H1 (cell line): ENCODE measurements around the gene RASAL2. TPM values are rescaled to one million over a fixed set of nuclear protein-coding genes. Genes with fewer than 3 reads are reported as not detected.

Experiments
- CTCF ChIA-PET: fragments of 300-600 bp; sonication (Branson Sonifier 250); formaldehyde crosslinking; loops from one replicate; lab custom pipeline; 2021; ENCODE audit not compliant: partially characterized antibody; lab: Charles Lee
- POLR2A ChIA-PET: fragments of 300-600 bp; sonication (Branson Sonifier 250); formaldehyde crosslinking; loops from one replicate; lab custom pipeline; 2021; ENCODE audit warnings: inconsistent platforms; ENCODE audit not compliant: partially characterized antibody; lab: Charles Lee
- DNase-seq, 2 experiments: peaks; one replicate each; pipeline versions ENCODE4 v3.0.0 to v3.0.0-alpha.2; 2010 to 2022; ENCODE audit warnings: low spot score in 2 of 2, low read depth in 1 of 2, mixed read lengths in 1 of 2
- FAIRE-seq: peaks from 2 replicates; lab custom pipeline; 2011; peaks lifted over from hg19 to GRCh38; lab: Jason Lieb, UNC
- H2AFZ ChIP-seq: 2 replicates; pipeline ENCODE4 v1.8.1; 2012; ENCODE audit warnings: low read length, inconsistent platforms
- H2AK5ac ChIP-seq: 2 replicates; pipeline ENCODE4 v1.6.1; 2013; ENCODE audit warnings: low read depth, low read length
- H2BK120ac ChIP-seq: replicated peaks from 2 replicates; pipeline ENCODE3; 2013; ENCODE audit warnings: low read depth, low read length, inconsistent platforms
- H2BK12ac ChIP-seq: 2 replicates; pipeline ENCODE4 v1.6.1; 2013; ENCODE audit warnings: low read depth, low read length
- H2BK15ac ChIP-seq: 2 replicates; pipeline ENCODE4 v1.6.1; 2013; ENCODE audit warnings: low read length
- H2BK20ac ChIP-seq: 2 replicates; pipeline ENCODE4 v1.6.1; 2013; ENCODE audit warnings: low read length
- H2BK5ac ChIP-seq: 2 replicates; pipeline ENCODE4 v1.6.1; 2013; ENCODE audit warnings: low read depth, low read length
- H3K14ac ChIP-seq: 2 replicates; pipeline ENCODE4 v1.6.1; 2013; ENCODE audit warnings: inconsistent platforms; ENCODE audit not compliant: insufficient read length
- H3K18ac ChIP-seq: 2 replicates; pipeline ENCODE4 v1.6.1; 2013; ENCODE audit warnings: low read length; ENCODE audit errors: extremely low read depth
- H3K23ac ChIP-seq: 2 replicates; pipeline ENCODE4 v1.6.1; 2013; ENCODE audit warnings: inconsistent platforms; ENCODE audit not compliant: insufficient read length
- H3K23me2 ChIP-seq: 2 replicates; pipeline ENCODE4 v1.6.1; 2013; ENCODE audit warnings: low read depth, low read length
- H3K27ac ChIP-seq: 2 replicates; pipeline ENCODE4 v1.6.1; 2011; ENCODE audit warnings: low read depth, low read length, inconsistent platforms
- H3K27me3 ChIP-seq, 4 experiments: replicated peaks in 1 of 4; 1 replicate in 1 of 4; 2 replicates in 3 of 4; pipeline versions ENCODE4 v1.6.1 to v1.8.1; 2011 to 2013; ENCODE audit warnings: low read length in 3 of 4, mild to moderate bottlenecking in 3 of 4, inconsistent platforms in 2 of 4, mixed read lengths in 2 of 4, moderate library complexity in 1 of 4; ENCODE audit not compliant: control insufficient read depth in 3 of 4, insufficient read depth in 3 of 4; ENCODE audit errors: extremely low read depth in 1 of 4
- H3K36me3 ChIP-seq, 4 experiments: 2 replicates each; pipeline versions ENCODE4 v1.6.1 to v1.8.1; 2011 to 2013; ENCODE audit warnings: mild to moderate bottlenecking in 4 of 4, low read length in 3 of 4, moderate library complexity in 2 of 4, control low read depth in 1 of 4, inconsistent platforms in 1 of 4; ENCODE audit not compliant: insufficient read depth in 4 of 4, control insufficient read depth in 2 of 4
- H3K4ac ChIP-seq: replicated peaks from 2 replicates; pipeline ENCODE3; 2013; ENCODE audit warnings: low read length, low read depth, mixed read lengths, inconsistent platforms; ENCODE audit not compliant: insufficient read length
- H3K4me1 ChIP-seq, 4 experiments: replicated peaks in 1 of 4; 1 replicate in 1 of 4; 2 replicates in 3 of 4; pipeline versions ENCODE4 v1.6.1 to v1.8.1; 2011 to 2013; ENCODE audit warnings: low read length in 3 of 4, inconsistent platforms in 2 of 4, mixed read lengths in 1 of 4; ENCODE audit not compliant: insufficient read depth in 4 of 4, control insufficient read depth in 3 of 4
- H3K4me2 ChIP-seq, 2 experiments: 2 replicates each; pipeline versions ENCODE4 v1.6.1 to v1.8.1; 2011 to 2013; ENCODE audit warnings: low read depth in 2 of 2, low read length in 2 of 2, control low read depth in 1 of 2, inconsistent platforms in 1 of 2, mild to moderate bottlenecking in 1 of 2; ENCODE audit not compliant: insufficient read depth in 1 of 2
- H3K4me3 ChIP-seq, 4 experiments: fragments of 200-600, 300-600 bp in 1 of 4; sonication (generic), shearing (Covaris generic), sonication (Bioruptor Twin) in 1 of 4; 2 replicates each; pipeline versions ENCODE4 v1.5.1 to v1.8.1; 2011 to 2016; ENCODE audit warnings: low read length in 4 of 4, low read depth in 3 of 4, control low read depth in 2 of 4, inconsistent platforms in 2 of 4, mild to moderate bottlenecking in 2 of 4, mixed read lengths in 1 of 4, moderate library complexity in 1 of 4; ENCODE audit not compliant: insufficient read depth in 2 of 4; ENCODE audit errors: extremely low read depth in 1 of 4
- H3K56ac ChIP-seq: replicated peaks from 2 replicates; pipeline ENCODE3; 2013; ENCODE audit warnings: low read depth, mild to moderate bottlenecking, mixed read lengths, low read length, inconsistent platforms; ENCODE audit not compliant: insufficient read length
- H3K79me1 ChIP-seq: 2 replicates; pipeline ENCODE4 v1.6.1; 2013; ENCODE audit warnings: low read depth, low read length, control low read depth
- H3K79me2 ChIP-seq, 2 experiments: 2 replicates each; pipeline versions ENCODE4 v1.6.1 to v1.8.1; 2012 to 2013; ENCODE audit warnings: low read length in 2 of 2, mild to moderate bottlenecking in 2 of 2, inconsistent platforms in 1 of 2; ENCODE audit not compliant: insufficient read depth in 2 of 2, control insufficient read depth in 1 of 2
- H3K9ac ChIP-seq, 4 experiments: replicated peaks in 1 of 4; 1 replicate in 1 of 4; 2 replicates in 3 of 4; pipeline versions ENCODE4 v1.6.1 to v1.8.1; 2011 to 2013; ENCODE audit warnings: low read depth in 3 of 4, low read length in 3 of 4, control low read depth in 2 of 4, mild to moderate bottlenecking in 2 of 4, moderate library complexity in 2 of 4, inconsistent platforms in 1 of 4; ENCODE audit errors: extremely low read depth in 1 of 4
- H3K9me3 ChIP-seq, 2 experiments: 2 replicates each; pipeline versions ENCODE4 v1.6.1 to v1.8.1; 2012 to 2013; ENCODE audit warnings: mild to moderate bottlenecking in 2 of 2, moderate library complexity in 2 of 2, control low read depth in 1 of 2, inconsistent platforms in 1 of 2, low read depth in 1 of 2, low read length in 1 of 2, mixed read lengths in 1 of 2; ENCODE audit not compliant: insufficient read depth in 2 of 2
- H4K20me1 ChIP-seq, 2 experiments: replicated peaks in 1 of 2; 2 replicates each; pipeline versions ENCODE3 to v1.8.1; 2011 to 2013; ENCODE audit warnings: inconsistent platforms in 2 of 2, low read length in 2 of 2, mild to moderate bottlenecking in 1 of 2; ENCODE audit not compliant: insufficient read depth in 2 of 2, control insufficient read depth in 1 of 2
- H4K5ac ChIP-seq: 2 replicates; pipeline ENCODE4 v1.6.1; 2013; ENCODE audit warnings: low read length, low read depth, mixed read lengths, inconsistent platforms; ENCODE audit not compliant: insufficient read length
- H4K8ac ChIP-seq: 2 replicates; pipeline ENCODE4 v1.8.0; 2013; ENCODE audit warnings: mild to moderate bottlenecking, moderate library complexity, low read length, inconsistent platforms; ENCODE audit not compliant: insufficient read depth; ENCODE audit errors: extremely low read depth
- H4K91ac ChIP-seq: replicated peaks from 2 replicates; pipeline ENCODE3; 2013; ENCODE audit warnings: low read length, mixed read lengths, inconsistent platforms; ENCODE audit not compliant: insufficient read length
- HDAC6 ChIP-seq: IDR thresholded peaks from one replicate; pipeline ENCODE4 v1.7.1; 2012; ENCODE audit warnings: low read depth, mild to moderate bottlenecking, inconsistent platforms, low read length, moderate library complexity
- JUND ChIP-seq: IDR thresholded peaks from 2 replicates; pipeline ENCODE4 v1.6.1; 2011; ENCODE audit warnings: mild to moderate bottlenecking, improper control_type of control experiment, low read length
- KDM1A ChIP-seq: fragments of 200-600, 300-600 bp; sonication (generic); IDR thresholded peaks from 2 replicates; pipeline ENCODE4 v1.7.1; 2016; ENCODE audit warnings: mild to moderate bottlenecking, low read length, borderline replicate concordance
- MAX ChIP-seq: IDR thresholded peaks from 2 replicates; pipeline ENCODE4 v1.6.1; 2012; ENCODE audit warnings: inconsistent platforms
- SP1 ChIP-seq: IDR thresholded peaks from 2 replicates; pipeline ENCODE4 v1.6.1; 2011; ENCODE audit warnings: low read depth, low read length
- SUZ12 ChIP-seq: fragments of 200-600 bp; sonication (generic); IDR thresholded peaks from 2 replicates; pipeline ENCODE4 v1.6.1; 2012; ENCODE audit warnings: mild to moderate bottlenecking, inconsistent platforms, low read length, moderate library complexity, mixed read lengths
- TEAD4 ChIP-seq: IDR thresholded peaks from 2 replicates; pipeline ENCODE4 v1.6.1; 2012; ENCODE audit warnings: low read depth, low read length, inconsistent platforms, mixed read lengths
- WGBS, 2 experiments: shearing (Covaris generic) in 1 of 2; methylation state at CpG; one replicate each; pipeline versions ENCODE4 v1.1.6 to v1.1.7; 2013 to 2015; ENCODE audit warnings: low lambda C conversion rate in 2 of 2, mixed read lengths in 2 of 2, inconsistent platforms in 1 of 2, low coverage in 1 of 2, missing lambda C conversion rate in 1 of 2; ENCODE audit not compliant: insufficient replicate concordance in 2 of 2, insufficient coverage in 1 of 2, insufficient read length in 1 of 2; ENCODE audit errors: extremely low coverage in 1 of 2, missing lambda C conversion rate in 1 of 2; 5-methylcytosine and 5-hydroxymethylcytosine counted together
- polyA plus RNA-seq, 7 experiments: library from polyadenylated mRNA; depleted of rRNA in 3 of 7; stranded (reverse) in 5 of 7; unstranded in 2 of 7; fragments of >200 nt in 5 of 7; fragments of 200-250 nt in 2 of 7; gene quantifications; 1 replicate in 5 of 7; 2 replicates in 1 of 7; 4 replicates in 1 of 7; pipeline versions ENCODE4 v1.2.1 to v1.2.3, GENCODE V29; 2011 to 2013; ENCODE audit warnings: missing spikeins in 2 of 7, mixed read lengths in 2 of 7
- total RNA-seq: library from RNA; stranded (reverse); fragmentation: NEBNext Ultra II Directional; extraction: Animal tissue kit (Norgen Biotek cat#: 25700); gene quantifications from 2 replicates; pipeline ENCODE4 v1.2.1, GENCODE V29; 2021
- TF ChIP-seq, protein P1 (sequence below), 3 experiments: IDR thresholded peaks; 1 replicate in 2 of 3; 2 replicates in 1 of 3; pipeline versions ENCODE4 v1.5.1 to v1.6.1; 2011; ENCODE audit warnings: low read length in 3 of 3, mild to moderate bottlenecking in 3 of 3, inconsistent platforms in 2 of 3, low read depth in 1 of 3, moderate library complexity in 1 of 3; ENCODE audit not compliant: insufficient read depth in 1 of 3; ENCODE audit errors: control extremely low read depth in 1 of 3
- TF ChIP-seq, protein P2 (sequence below): IDR thresholded peaks from 2 replicates; pipeline ENCODE4 v1.6.1; 2012; ENCODE audit warnings: low read length, inconsistent platforms

The RASAL2 gene
- total and polyA plus RNA-seq, 2 of the 8 experiments (the other 6 are each of a cell fraction or from before 2014, with no cell fraction given): 15.9 to 32.5 TPM

- H4K20me1 ChIP-seq: no peaks in the 10 kb centered on the region
- H3K9me3 ChIP-seq: no peaks in the 10 kb centered on the region
- peaks cover 0 to 57% of the 10 kb centered on the region in 2 experiments; a peak in 2 of 4 replicates for H3K79me2 ChIP-seq
- no peak overlapping the region for H3K9ac ChIP-seq
- no peak overlapping the region for H3K23ac ChIP-seq
- H3K4me2 ChIP-seq: no peak overlapping the region
- peak; percentile 58 for FAIRE-seq
- no peaks in the 10 kb centered on the region for H3K23me2 ChIP-seq
- TF ChIP-seq, protein P1, sequence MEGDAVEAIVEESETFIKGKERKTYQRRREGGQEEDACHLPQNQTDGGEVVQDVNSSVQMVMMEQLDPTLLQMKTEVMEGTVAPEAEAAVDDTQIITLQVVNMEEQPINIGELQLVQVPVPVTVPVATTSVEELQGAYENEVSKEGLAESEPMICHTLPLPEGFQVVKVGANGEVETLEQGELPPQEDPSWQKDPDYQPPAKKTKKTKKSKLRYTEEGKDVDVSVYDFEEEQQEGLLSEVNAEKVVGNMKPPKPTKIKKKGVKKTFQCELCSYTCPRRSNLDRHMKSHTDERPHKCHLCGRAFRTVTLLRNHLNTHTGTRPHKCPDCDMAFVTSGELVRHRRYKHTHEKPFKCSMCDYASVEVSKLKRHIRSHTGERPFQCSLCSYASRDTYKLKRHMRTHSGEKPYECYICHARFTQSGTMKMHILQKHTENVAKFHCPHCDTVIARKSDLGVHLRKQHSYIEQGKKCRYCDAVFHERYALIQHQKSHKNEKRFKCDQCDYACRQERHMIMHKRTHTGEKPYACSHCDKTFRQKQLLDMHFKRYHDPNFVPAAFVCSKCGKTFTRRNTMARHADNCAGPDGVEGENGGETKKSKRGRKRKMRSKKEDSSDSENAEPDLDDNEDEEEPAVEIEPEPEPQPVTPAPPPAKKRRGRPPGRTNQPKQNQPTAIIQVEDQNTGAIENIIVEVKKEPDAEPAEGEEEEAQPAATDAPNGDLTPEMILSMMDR (IDR thresholded peaks at IDR 0.05; ENCODE audit: control extremely low read depth in 1 of 3, insufficient read depth in 1 of 3, low read depth in 1 of 3, low read length in 3 of 3): no peak
- TF ChIP-seq JUND (peak; percentile 82), KDM1A (no peak), HDAC6 (no peak), TEAD4 (no peak), SP1 (0 out of 2 replicates have a peak, but pooled peaks have one; percentile 11), SUZ12 (no peak), MAX (no peak)
- TF ChIP-seq, protein P2, sequence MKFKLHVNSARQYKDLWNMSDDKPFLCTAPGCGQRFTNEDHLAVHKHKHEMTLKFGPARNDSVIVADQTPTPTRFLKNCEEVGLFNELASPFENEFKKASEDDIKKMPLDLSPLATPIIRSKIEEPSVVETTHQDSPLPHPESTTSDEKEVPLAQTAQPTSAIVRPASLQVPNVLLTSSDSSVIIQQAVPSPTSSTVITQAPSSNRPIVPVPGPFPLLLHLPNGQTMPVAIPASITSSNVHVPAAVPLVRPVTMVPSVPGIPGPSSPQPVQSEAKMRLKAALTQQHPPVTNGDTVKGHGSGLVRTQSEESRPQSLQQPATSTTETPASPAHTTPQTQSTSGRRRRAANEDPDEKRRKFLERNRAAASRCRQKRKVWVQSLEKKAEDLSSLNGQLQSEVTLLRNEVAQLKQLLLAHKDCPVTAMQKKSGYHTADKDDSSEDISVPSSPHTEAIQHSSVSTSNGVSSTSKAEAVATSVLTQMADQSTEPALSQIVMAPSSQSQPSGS: no peak
- TF ChIP-seq, all 59 proteins: peak for 2
- CTCF ChIA-PET: interaction anchor here (1.2 to 2.8 kb wide), 2 partner anchors 34 to 38 kb away, joined by 3 to 8 read pairs; no protein-coding TSS in a partner anchor
- no peak overlapping the region for H2AFZ ChIP-seq
- no peak overlapping the region for H4K5ac ChIP-seq
- H3K27me3 ChIP-seq: no peaks in the 10 kb centered on the region
- no peak overlapping the region for H3K4me3 ChIP-seq
- H3K36me3 ChIP-seq: no peaks in the 10 kb centered on the region
- H4K91ac ChIP-seq: no peak overlapping the region
- peaks cover 3 to 22% (median 7%) of the 10 kb centered on the region in 4 experiments; a peak in 5 of 7 replicates for H3K4me1 ChIP-seq
- H3K18ac ChIP-seq: no peak overlapping the region
- WGBS, 2 experiments: 12% methylated on average over 3 of the region's 3 CpGs; no CpG with 5 or more reads in 1 of the 2 experiments
- H2BK120ac ChIP-seq: no peak overlapping the region
- H2BK15ac ChIP-seq: no peak overlapping the region
- H4K8ac ChIP-seq: no peak overlapping the region
- peak overlapping the region; percentile 75 for H3K4ac ChIP-seq
- H3K79me1 ChIP-seq: no peaks in the 10 kb centered on the region; the same call in 1 of the 2 replicates
- H3K14ac ChIP-seq: no peak overlapping the region
- no peak overlapping the region for H3K56ac ChIP-seq
- no peak overlapping the region for H2AK5ac ChIP-seq
- DNase-seq: no peak
- no peak overlapping the region for H2BK20ac ChIP-seq
- no peak overlapping the region; the same call in 1 of the 2 replicates for H2BK12ac ChIP-seq
- H3K27ac ChIP-seq: 0 out of 2 replicates have a peak overlapping the region, but pooled peaks have one; percentile 13
- POLR2A ChIA-PET: no interaction called here
- no peak overlapping the region for H2BK5ac ChIP-seq
Observed at GRCh38 chr1:178262120-178262500, 168.2 kb downstream of the RASAL2 start.
